ENCODE measurements around the gene KLHL26. TPM values are rescaled to one million over a fixed set of nuclear protein-coding genes. Genes with fewer than 3 reads are reported as not detected.

KLHL26 gene
- total RNA-seq, 1 experiment from 2014 or later, result 17.1 TPM

DNA sequence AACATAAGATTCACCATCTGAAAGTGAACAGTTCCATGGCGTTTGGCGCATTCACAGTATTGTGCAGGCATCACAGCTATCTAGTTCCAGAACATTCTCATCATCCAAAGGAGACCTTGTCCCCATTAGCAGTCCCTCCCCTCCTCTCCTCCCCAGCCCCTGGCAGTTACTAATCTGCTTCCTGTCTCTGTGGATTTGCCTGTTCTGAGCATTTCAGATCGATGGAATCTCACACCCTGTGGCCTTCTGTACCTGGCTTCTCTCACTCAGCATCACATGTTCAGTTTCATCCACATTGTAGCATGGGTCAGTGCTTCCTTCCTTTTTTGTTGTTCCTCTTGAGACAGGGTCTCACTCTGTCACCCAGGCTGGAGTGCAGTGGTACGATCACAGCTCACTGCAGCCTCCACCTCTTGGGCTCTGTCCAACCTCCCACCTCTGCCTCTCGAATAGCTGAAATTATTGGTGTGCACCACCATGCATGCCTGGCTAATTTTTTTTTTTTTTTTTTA, 81.2 kb downstream of the KLHL26 start:
- Histone ChIP-seq H3K4me3 (replicated peaks in 1 of 2; ENCODE audit: low read depth in 1 of 2, low read length in 2 of 2) (no peak overlapping the region), H3K9me2 (ENCODE audit: insufficient read depth) (no peaks in the 10 kb centered on the region), H3K9me3 (ENCODE audit: control insufficient read depth in 1 of 2, insufficient read depth in 1 of 2, low read depth in 1 of 2, low read length in 2 of 2) (no peaks in the 10 kb centered on the region), H4K20me1 (ENCODE audit: insufficient read depth) (no peaks in the 10 kb centered on the region), H3K4me1 (ENCODE audit: control insufficient read depth in 1 of 2, insufficient read depth in 2 of 2, low read length in 2 of 2) (no peaks in the 10 kb centered on the region), H3K36me3 (ENCODE audit: control insufficient read depth in 1 of 2, insufficient read depth in 2 of 2, low read length in 2 of 2) (no peaks in the 10 kb centered on the region), H2AFZ (ENCODE audit: low read depth, low read length, poor library complexity, severe bottlenecking) (no peak overlapping the region), H3K79me2 (ENCODE audit: insufficient read depth, low read length) (no peaks in the 10 kb centered on the region), H3K4me2 (ENCODE audit: low read length) (no peak overlapping the region), H3K9ac (ENCODE audit: low read length) (no peak overlapping the region), H3K27me3 (ENCODE audit: insufficient read depth, low read length) (no peaks in the 10 kb centered on the region), H3K27ac (ENCODE audit: low read depth, low read length) (no peak overlapping the region)
- intact Hi-C loops (cut with micrococcal nuclease), result no loop called here
- ATAC-seq (no peak), DNase-seq (ENCODE audit: low read depth, low spot score) (no peak)
- no TSS peak for BruUV-seq (replicated peaks)
- RAD21 ChIA-PET (ENCODE audit: low non-redundant PET in 1 of 2, low total read pairs in 2 of 2, uncharacterized antibody in 2 of 2, unreplicated experiment in 2 of 2), result no interaction called here
- CTCF ChIA-PET, result no interaction called here
- POLR2A ChIA-PET, result no interaction called here
- TF ChIP-seq ELF1 (IDR thresholded peaks at IDR 0.05; ENCODE audit: borderline replicate concordance, low read depth), result no peak
- no peak for TF ChIP-seq JUND (IDR thresholded peaks at IDR 0.05)
- TF ChIP-seq TCF7L2 (IDR thresholded peaks at IDR 0.05; ENCODE audit: borderline replicate concordance, extremely low read depth, insufficient read depth, insufficient read length), result no peak
- no peak for TF ChIP-seq POLR2A (IDR thresholded peaks at IDR 0.05; ENCODE audit: borderline replicate concordance, extremely low read depth, insufficient read depth, insufficient read length)
- no peak for TF ChIP-seq SP1 (IDR thresholded peaks at IDR 0.05; ENCODE audit: low read depth)
- TF ChIP-seq FOSL1 (IDR thresholded peaks at IDR 0.05; ENCODE audit: low read depth), result no peak
- no peak for TF ChIP-seq EZH2 (IDR thresholded peaks at IDR 0.05)
- no peak for TF ChIP-seq CEBPB (IDR thresholded peaks at IDR 0.05; ENCODE audit: low read depth)
- no peak for TF ChIP-seq ZNF274 (IDR thresholded peaks at IDR 0.05; ENCODE audit: low read depth, low read length)
- TF ChIP-seq POLR2AphosphoS5 (IDR thresholded peaks at IDR 0.05; ENCODE audit: low read depth, low read length), result no peak
- TF ChIP-seq YY1 (IDR thresholded peaks at IDR 0.05; ENCODE audit: extremely low read depth, insufficient replicate concordance, low read depth, low read length), result no peak

DNA sequence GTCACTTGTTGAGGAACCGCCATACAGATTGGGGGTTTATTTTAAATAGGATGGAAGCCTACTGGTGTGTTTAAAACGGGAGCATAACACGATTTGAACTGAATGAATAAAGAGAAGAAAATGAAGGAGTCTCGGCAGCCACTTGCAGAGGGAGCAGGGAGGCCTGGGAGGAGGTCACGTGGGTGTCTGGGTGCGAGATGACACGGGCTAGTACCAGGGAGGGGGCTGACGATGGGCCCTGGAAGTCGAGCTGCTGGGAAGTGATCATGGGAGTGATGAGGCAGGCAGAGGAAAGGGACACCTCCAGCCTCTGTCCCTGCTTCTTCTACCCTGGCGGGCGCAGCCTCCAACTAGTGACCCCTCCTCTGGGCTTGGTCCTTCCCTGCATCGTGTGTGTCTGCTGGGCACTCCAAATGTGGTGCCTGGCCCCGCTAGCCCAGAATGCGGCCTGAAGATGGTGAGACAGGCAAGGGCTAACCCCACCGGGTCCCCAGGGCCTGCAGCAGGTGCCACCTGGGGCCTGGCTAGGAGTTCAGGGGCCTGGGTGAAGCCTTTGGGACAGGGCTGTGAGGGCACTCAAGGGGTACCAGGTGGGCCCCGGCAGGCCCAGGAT, 82.1 kb downstream of the KLHL26 start:
- intact Hi-C loops (cut with micrococcal nuclease), result no loop called here
- no peaks in the 10 kb centered on the region for H3K9me3 ChIP-seq (ENCODE audit: control insufficient read depth in 1 of 2, insufficient read depth in 1 of 2, low read depth in 1 of 2, low read length in 2 of 2)
- H3K9me2 ChIP-seq (ENCODE audit: insufficient read depth), result no peaks in the 10 kb centered on the region
- no peak for TF ChIP-seq ELF1 (IDR thresholded peaks at IDR 0.05; ENCODE audit: borderline replicate concordance, low read depth)
- TF ChIP-seq, protein P1, sequence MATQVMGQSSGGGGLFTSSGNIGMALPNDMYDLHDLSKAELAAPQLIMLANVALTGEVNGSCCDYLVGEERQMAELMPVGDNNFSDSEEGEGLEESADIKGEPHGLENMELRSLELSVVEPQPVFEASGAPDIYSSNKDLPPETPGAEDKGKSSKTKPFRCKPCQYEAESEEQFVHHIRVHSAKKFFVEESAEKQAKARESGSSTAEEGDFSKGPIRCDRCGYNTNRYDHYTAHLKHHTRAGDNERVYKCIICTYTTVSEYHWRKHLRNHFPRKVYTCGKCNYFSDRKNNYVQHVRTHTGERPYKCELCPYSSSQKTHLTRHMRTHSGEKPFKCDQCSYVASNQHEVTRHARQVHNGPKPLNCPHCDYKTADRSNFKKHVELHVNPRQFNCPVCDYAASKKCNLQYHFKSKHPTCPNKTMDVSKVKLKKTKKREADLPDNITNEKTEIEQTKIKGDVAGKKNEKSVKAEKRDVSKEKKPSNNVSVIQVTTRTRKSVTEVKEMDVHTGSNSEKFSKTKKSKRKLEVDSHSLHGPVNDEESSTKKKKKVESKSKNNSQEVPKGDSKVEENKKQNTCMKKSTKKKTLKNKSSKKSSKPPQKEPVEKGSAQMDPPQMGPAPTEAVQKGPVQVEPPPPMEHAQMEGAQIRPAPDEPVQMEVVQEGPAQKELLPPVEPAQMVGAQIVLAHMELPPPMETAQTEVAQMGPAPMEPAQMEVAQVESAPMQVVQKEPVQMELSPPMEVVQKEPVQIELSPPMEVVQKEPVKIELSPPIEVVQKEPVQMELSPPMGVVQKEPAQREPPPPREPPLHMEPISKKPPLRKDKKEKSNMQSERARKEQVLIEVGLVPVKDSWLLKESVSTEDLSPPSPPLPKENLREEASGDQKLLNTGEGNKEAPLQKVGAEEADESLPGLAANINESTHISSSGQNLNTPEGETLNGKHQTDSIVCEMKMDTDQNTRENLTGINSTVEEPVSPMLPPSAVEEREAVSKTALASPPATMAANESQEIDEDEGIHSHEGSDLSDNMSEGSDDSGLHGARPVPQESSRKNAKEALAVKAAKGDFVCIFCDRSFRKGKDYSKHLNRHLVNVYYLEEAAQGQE (IDR thresholded peaks at IDR 0.05; ENCODE audit: low read depth), result no peak
- no peak for TF ChIP-seq ZNF274 (IDR thresholded peaks at IDR 0.05; ENCODE audit: low read depth, low read length)
- no peak for TF ChIP-seq CBX3 (IDR thresholded peaks at IDR 0.05; ENCODE audit: low read depth)
- no peak for TF ChIP-seq SIN3A (IDR thresholded peaks at IDR 0.05; ENCODE audit: low read depth)
- TF ChIP-seq CEBPB (IDR thresholded peaks at IDR 0.05; ENCODE audit: low read depth), result no peak
- TF ChIP-seq FOSL1 (IDR thresholded peaks at IDR 0.05; ENCODE audit: low read depth), result no peak
- no peak for TF ChIP-seq YY1 (IDR thresholded peaks at IDR 0.05; ENCODE audit: extremely low read depth, insufficient replicate concordance, low read depth, low read length)
- no peak for TF ChIP-seq JUND (IDR thresholded peaks at IDR 0.05)
- TF ChIP-seq, protein P2, sequence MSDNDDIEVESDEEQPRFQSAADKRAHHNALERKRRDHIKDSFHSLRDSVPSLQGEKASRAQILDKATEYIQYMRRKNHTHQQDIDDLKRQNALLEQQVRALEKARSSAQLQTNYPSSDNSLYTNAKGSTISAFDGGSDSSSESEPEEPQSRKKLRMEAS (IDR thresholded peaks at IDR 0.05), result no peak
- TF ChIP-seq, protein P3, sequence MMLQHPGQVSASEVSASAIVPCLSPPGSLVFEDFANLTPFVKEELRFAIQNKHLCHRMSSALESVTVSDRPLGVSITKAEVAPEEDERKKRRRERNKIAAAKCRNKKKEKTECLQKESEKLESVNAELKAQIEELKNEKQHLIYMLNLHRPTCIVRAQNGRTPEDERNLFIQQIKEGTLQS (IDR thresholded peaks at IDR 0.05), result no peak
- TF ChIP-seq ZFX (IDR thresholded peaks at IDR 0.05), result no peak
- H2AFZ ChIP-seq (ENCODE audit: low read depth, low read length, poor library complexity, severe bottlenecking), result no peak overlapping the region
- no peaks in the 10 kb centered on the region for H3K27me3 ChIP-seq (ENCODE audit: insufficient read depth, low read length)
- H3K4me1 ChIP-seq (ENCODE audit: control insufficient read depth in 1 of 2, insufficient read depth in 2 of 2, low read length in 2 of 2), result no peaks in the 10 kb centered on the region
- no peak overlapping the region for H3K4me2 ChIP-seq (ENCODE audit: low read length)
- no peak overlapping the region for H3K9ac ChIP-seq (ENCODE audit: low read length)
- H3K36me3 ChIP-seq (ENCODE audit: control insufficient read depth in 1 of 2, insufficient read depth in 2 of 2, low read length in 2 of 2), result no peaks in the 10 kb centered on the region
- POLR2A ChIA-PET, result no interaction called here
- no peak overlapping the region for H3K27ac ChIP-seq (ENCODE audit: low read depth, low read length)
- no peak for ATAC-seq
- BruUV-seq (replicated peaks), result no TSS peak
- no peak overlapping the region for H3K4me3 ChIP-seq (replicated peaks in 1 of 2; ENCODE audit: low read depth in 1 of 2, low read length in 2 of 2)
- no peaks in the 10 kb centered on the region for H3K79me2 ChIP-seq (ENCODE audit: insufficient read depth, low read length)
- H4K20me1 ChIP-seq (ENCODE audit: insufficient read depth), result no peaks in the 10 kb centered on the region
- DNase-seq (ENCODE audit: low read depth, low spot score), result no peak
- RAD21 ChIA-PET (ENCODE audit: low non-redundant PET in 1 of 2, low total read pairs in 2 of 2, uncharacterized antibody in 2 of 2, unreplicated experiment in 2 of 2), result no interaction called here
- CTCF ChIA-PET, result no interaction called here

Data from HCT116 (cell line).